GM21526 (cell line): ENCODE results near the gene ZPBP.
"Not testable (repeated sequence)": the region's sequence is repeated elsewhere in the genome, so short reads cannot be mapped to it uniquely, and the experiment has no call there.

ENCODE experiments used
- ATAC-seq: cut with Tn5 transposase; IDR thresholded peaks from one replicate; pipeline ENCODE4 v1.9.1; 2021; ENCODE audit warnings: moderate library complexity; ENCODE audit not compliant: unreplicated experiment, low FRiP score

Gene ZPBP

GRCh38 chr7:50047716-50048115 is 45.3 kb downstream of the ZPBP start:
- no peak for ATAC-seq

- ATAC-seq, result not testable (repeated sequence)
Observed at GRCh38 chr7:50041165-50041564, 51.9 kb downstream of the ZPBP start.

GRCh38 chr7:50037086-50037485 is 56.0 kb downstream of the ZPBP start:
- ATAC-seq, result no peak

GRCh38 chr7:50022991-50023390 is 70.1 kb downstream of the ZPBP start:
- ATAC-seq, result peak; percentile 69

- peak; percentile 35 for ATAC-seq
Observed at GRCh38 chr7:50022451-50022850, 70.6 kb downstream of the ZPBP start.

- no peak for ATAC-seq
Observed at GRCh38 chr7:49995681-49996080, 97.4 kb downstream of the ZPBP start.

- no peak for ATAC-seq
Observed at GRCh38 chr7:49986191-49986590, 106.9 kb downstream of the ZPBP start.

- ATAC-seq, result no peak
Observed at GRCh38 chr7:49980465-49980864, 112.6 kb downstream of the ZPBP start.

GRCh38 chr7:49976238-49976637 is 116.8 kb downstream of the ZPBP start:
- ATAC-seq, result no peak

- no peak for ATAC-seq
Observed at GRCh38 chr7:49974035-49974434, 119.0 kb downstream of the ZPBP start.

GRCh38 chr7:49937608-49938007 is 155.4 kb downstream of the ZPBP start:
- no peak for ATAC-seq

GRCh38 chr7:49931627-49932026 is 161.4 kb downstream of the ZPBP start:
- ATAC-seq, result no peak

- no peak for ATAC-seq
Observed at GRCh38 chr7:49928787-49929186, 164.3 kb downstream of the ZPBP start.

GRCh38 chr7:49927631-49928030 is 165.4 kb downstream of the ZPBP start:
- ATAC-seq, result no peak

GRCh38 chr7:49926720-49927119 is 166.3 kb downstream of the ZPBP start:
- ATAC-seq, result no peak

- ATAC-seq, result no peak
Observed at GRCh38 chr7:49911909-49912308, 181.1 kb downstream of the ZPBP start.

- ATAC-seq, result no peak
Observed at GRCh38 chr7:49894543-49894942, 198.5 kb downstream of the ZPBP start.

- no peak for ATAC-seq
Observed at GRCh38 chr7:49893131-49893530, 199.9 kb downstream of the ZPBP start.

GRCh38 chr7:49892481-49892880 is 200.6 kb downstream of the ZPBP start:
- no peak for ATAC-seq
